WTC11 (cell line): Measurements from ENCODE around the gene CDH13. TPM values are rescaled to one million over a fixed set of nuclear protein-coding genes. Genes with fewer than 3 reads are reported as not detected.

Experiments
- ATAC-seq: fragments of 200-7000 bp; cut with Tn5 transposase; 2 replicates; pipeline ENCODE4 v1.10.0; 2021; ENCODE audit warnings: mild to moderate bottlenecking, moderate library complexity
- CTCF ChIA-PET: fragments of 300-600 bp; sonication (Branson Sonifier 250); formaldehyde crosslinking; loops from one replicate; lab custom pipeline; 2021; ENCODE audit warnings: antibody characterized with exemption; lab: Charles Lee
- POLR2A ChIA-PET: fragments of 350-600 bp; sonication (Branson Sonifier 250); formaldehyde crosslinking; loops from one replicate; lab custom pipeline; 2021; ENCODE audit warnings: antibody characterized with exemption; lab: Charles Lee
- DNase-seq: peaks from one replicate; pipeline ENCODE4 v3.0.0; 2021; ENCODE audit warnings: low spot score
- H3K27ac Mint-ChIP-seq: 2 replicates; pipeline ENCODE4 v1.8.0; 2021; ENCODE audit warnings: mixed read lengths
- H3K27me3 Mint-ChIP-seq: 2 replicates; pipeline ENCODE4 v1.8.0; 2021; ENCODE audit warnings: low read depth, mild to moderate bottlenecking, moderate library complexity, mixed read lengths
- H3K36me3 Mint-ChIP-seq: 2 replicates; pipeline ENCODE4 v1.8.0; 2021; ENCODE audit warnings: mixed read lengths
- H3K4me1 Mint-ChIP-seq: 2 replicates; pipeline ENCODE4 v1.8.0; 2022; ENCODE audit warnings: mixed read lengths
- H3K4me3 Mint-ChIP-seq: 2 replicates; pipeline ENCODE4 v1.8.0; 2021; ENCODE audit warnings: mild to moderate bottlenecking, moderate library complexity, mixed read lengths
- H3K9me3 Mint-ChIP-seq: 2 replicates; pipeline ENCODE4 v1.8.0; 2021; ENCODE audit warnings: mixed read lengths
- ATF1 ChIP-seq: sonication (generic); formaldehyde crosslinking; IDR thresholded peaks from 2 replicates; pipeline ENCODE4 v1.8.1; 2023; ENCODE audit warnings: mild to moderate bottlenecking, moderate library complexity, missing genetic modification reagents
- CTCF ChIP-seq: fragments of 200-600 bp; IDR thresholded peaks from 2 replicates; pipeline ENCODE4 v1.8.0; 2022; ENCODE audit warnings: antibody characterized with exemption
- ELF4 ChIP-seq: sonication (generic); formaldehyde crosslinking; IDR thresholded peaks from 2 replicates; pipeline ENCODE4 v1.8.1; 2022; ENCODE audit warnings: low read depth, mild to moderate bottlenecking, moderate library complexity, missing genetic modification reagents
- ETV6 ChIP-seq: sonication (generic); formaldehyde crosslinking; IDR thresholded peaks from 2 replicates; pipeline ENCODE4 v1.8.1; 2022; ENCODE audit warnings: mild to moderate bottlenecking, missing genetic modification reagents
- FOXK1 ChIP-seq: sonication (generic); formaldehyde crosslinking; IDR thresholded peaks from 2 replicates; pipeline ENCODE4 v1.8.0; 2022; ENCODE audit warnings: mild to moderate bottlenecking, moderate library complexity, missing genetic modification reagents
- MLX ChIP-seq: sonication (generic); formaldehyde crosslinking; IDR thresholded peaks from 2 replicates; pipeline ENCODE4 v1.8.1; 2023; ENCODE audit warnings: mild to moderate bottlenecking, missing genetic modification reagents, moderate library complexity
- NFATC4 ChIP-seq: fragments of 250-450 bp; sonication (Bioruptor Pico); IDR thresholded peaks from 2 replicates; pipeline ENCODE4 v1.9.0; 2021; ENCODE audit warnings: mild to moderate bottlenecking
- NR3C1 ChIP-seq: sonication (generic); formaldehyde crosslinking; conservative IDR thresholded peaks from 2 replicates; pipeline ENCODE4 v1.8.1; 2023; ENCODE audit warnings: low read depth, mild to moderate bottlenecking, missing genetic modification reagents
- PRDM15 ChIP-seq: sonication (generic); formaldehyde crosslinking; IDR thresholded peaks from 2 replicates; pipeline ENCODE4 v1.8.0; 2022; ENCODE audit warnings: missing genetic modification reagents
- PREB ChIP-seq: sonication (generic); formaldehyde crosslinking; IDR thresholded peaks from 2 replicates; pipeline ENCODE4 v1.8.1; 2022; ENCODE audit warnings: mild to moderate bottlenecking, missing genetic modification reagents, moderate library complexity, borderline replicate concordance
- TP53 ChIP-seq: sonication (generic); formaldehyde crosslinking; IDR thresholded peaks from 2 replicates; pipeline ENCODE4 v1.8.1; 2023; ENCODE audit warnings: mild to moderate bottlenecking, missing genetic modification reagents
- USF1 ChIP-seq: sonication (generic); formaldehyde crosslinking; IDR thresholded peaks from 2 replicates; pipeline ENCODE4 v1.8.0; 2022; ENCODE audit warnings: mild to moderate bottlenecking, missing genetic modification reagents
- ZNF121 ChIP-seq: sonication (generic); formaldehyde crosslinking; IDR thresholded peaks from 2 replicates; pipeline ENCODE4 v1.8.0; 2023; ENCODE audit warnings: missing genetic modification reagents
- ZNF423 ChIP-seq: fragments of 250-450 bp; sonication (Bioruptor Pico); IDR thresholded peaks from 2 replicates; pipeline ENCODE4 v2.1.2; 2022; ENCODE audit warnings: mild to moderate bottlenecking, moderate library complexity
- ZNF532 ChIP-seq: fragments of 250-450 bp; sonication (Bioruptor Pico); IDR thresholded peaks from 2 replicates; pipeline ENCODE4 v1.9.0; 2021; ENCODE audit warnings: mild to moderate bottlenecking, borderline replicate concordance
- total RNA-seq: library from RNA; stranded (reverse); gene quantifications from 3 replicates; pipeline ENCODE4 v1.2.3, GENCODE V29; 2021

CDH13 gene
- total RNA-seq, 1 experiment from 2014 or later: 0.81 TPM

GRCh38 chr16:83365166-83365565 is 738.4 kb downstream of the CDH13 start:
- H3K27ac Mint-ChIP-seq: no peak overlapping the region
- POLR2A ChIA-PET: no interaction called here
- ATAC-seq: no peak
- CTCF ChIA-PET: interaction anchor here (2.2 kb wide), 1 partner anchor 9 kb away, joined by 9 read pairs; no protein-coding TSS in a partner anchor
- H3K9me3 Mint-ChIP-seq: peaks cover 8% of the 10 kb centered on the region
- no peaks in the 10 kb centered on the region for H3K27me3 Mint-ChIP-seq
- DNase-seq: no peak
- TF ChIP-seq USF1 (CRISPR knock-in tag) (no peak), ZNF532 (CRISPR knock-in tag) (no peak), ETV6 (CRISPR knock-in tag) (no peak), PREB (CRISPR knock-in tag) (no peak), ZNF121 (CRISPR knock-in tag) (no peak), MLX (CRISPR knock-in tag) (no peak), NR3C1 (no peak), ATF1 (CRISPR knock-in tag) (no peak), PRDM15 (CRISPR knock-in tag) (no peak), ELF4 (CRISPR knock-in tag) (no peak), FOXK1 (CRISPR knock-in tag) (no peak), NFATC4 (CRISPR knock-in tag) (no peak), TP53 (CRISPR knock-in tag) (no peak), ZNF423 (CRISPR knock-in tag) (no peak), CTCF (no peak)
- TF ChIP-seq, all 79 proteins: peak for 0
- Mint-ChIP-seq H3K4me3 (no peak overlapping the region), H3K4me1 (no peaks in the 10 kb centered on the region), H3K36me3 (no peaks in the 10 kb centered on the region)
